NCI-H82 treated with DMSO at 0.1 percent for 48 hours (cell line): ENCODE results near the gene MTHFD1L.
"Not testable (repeated sequence)": the region's sequence is repeated elsewhere in the genome, so short reads cannot be mapped to it uniquely, and the experiment has no call there.

Source experiments
- DNase-seq: peaks from one replicate; lab custom pipeline; 2025; ENCODE audit not compliant: unreplicated experiment; lab: John Stamatoyannopoulos, UW

MTHFD1L gene

DNA sequence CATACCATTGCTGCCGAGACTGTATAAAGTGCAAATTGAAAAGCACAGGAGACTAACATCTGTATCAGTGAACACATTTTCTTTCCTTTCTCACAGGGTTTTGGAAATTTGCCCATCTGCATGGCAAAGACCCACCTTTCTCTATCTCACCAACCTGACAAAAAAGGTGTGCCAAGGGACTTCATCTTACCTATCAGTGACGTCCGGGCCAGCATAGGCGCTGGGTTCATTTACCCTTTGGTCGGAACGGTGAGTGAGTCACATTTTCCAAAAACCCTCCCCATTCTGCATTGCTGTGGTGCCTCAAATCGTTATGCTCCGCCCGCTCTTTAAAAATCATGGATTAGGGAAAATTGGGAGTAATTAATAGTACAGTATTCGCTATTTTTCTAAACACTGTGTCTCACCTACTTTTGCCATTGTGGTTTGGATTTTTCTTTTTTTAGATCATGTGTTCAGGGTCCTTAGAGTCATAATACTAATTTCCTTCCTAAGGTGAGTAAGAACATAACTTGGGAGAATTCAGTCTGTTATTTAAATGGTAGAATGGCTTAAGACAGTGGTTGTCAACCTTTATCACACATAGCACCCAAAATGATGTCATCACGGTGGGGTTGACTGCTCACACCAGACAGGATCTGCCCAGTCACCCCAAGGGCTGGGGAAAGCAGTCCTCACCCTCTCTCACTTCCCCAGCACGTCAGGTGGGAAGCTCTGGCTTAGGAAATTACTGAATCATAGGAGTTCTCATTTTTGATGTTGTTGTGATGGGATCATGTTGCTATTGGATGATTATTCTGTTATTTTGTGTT lies 171.6 kb downstream of the MTHFD1L start:
- no peak for DNase-seq

DNA sequence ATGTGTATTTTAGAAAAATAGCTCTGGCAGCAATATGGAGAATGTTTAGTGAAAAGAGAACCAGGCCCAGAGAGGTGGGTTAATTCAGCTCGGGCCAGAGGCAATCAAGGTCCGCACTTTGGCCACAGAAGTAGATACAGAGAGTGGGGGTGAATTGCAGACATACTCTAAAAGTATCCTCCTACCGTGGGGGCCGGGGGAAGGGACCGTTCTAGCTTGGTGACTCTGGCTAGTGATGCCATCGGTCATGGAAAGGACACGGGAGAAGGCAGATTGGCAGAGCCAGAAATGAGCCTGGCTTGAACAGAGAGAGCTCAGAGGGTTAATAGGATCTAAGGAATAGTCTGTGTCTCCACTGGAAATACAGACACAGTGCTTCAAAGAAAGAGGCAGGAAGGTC lies 173.1 kb downstream of the MTHFD1L start:
- no peak for DNase-seq

DNA sequence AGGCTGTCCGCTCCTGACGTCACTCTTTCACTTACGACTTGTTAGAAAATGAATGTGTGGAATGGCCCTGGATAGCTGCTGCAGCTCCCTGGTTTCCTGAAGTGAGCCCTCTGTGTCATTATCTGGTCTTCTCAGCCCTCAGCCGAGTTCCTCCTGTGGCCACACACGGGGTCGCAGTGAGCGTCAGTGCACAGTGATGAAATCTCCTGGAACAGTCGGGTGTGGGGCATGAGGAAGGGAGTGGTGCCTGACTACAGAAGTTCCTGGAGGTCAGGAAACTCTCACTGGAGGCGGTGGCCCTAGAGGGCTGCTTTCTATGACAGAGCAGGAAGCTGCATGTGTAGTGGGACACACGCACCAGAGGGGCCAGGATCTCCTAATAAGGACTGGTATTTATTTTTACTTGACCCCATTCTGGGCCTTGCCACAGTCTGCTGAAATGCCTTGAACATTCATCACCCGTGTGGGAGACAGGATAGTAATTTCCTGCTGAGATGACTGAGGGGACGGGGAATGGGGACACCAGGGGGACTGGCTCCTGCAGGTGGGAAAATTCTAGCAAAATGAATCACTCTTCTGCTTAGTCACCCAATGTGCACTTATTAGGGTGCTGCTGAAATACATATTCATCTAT lies 175.5 kb downstream of the MTHFD1L start:
- not testable (repeated sequence) for DNase-seq

DNA sequence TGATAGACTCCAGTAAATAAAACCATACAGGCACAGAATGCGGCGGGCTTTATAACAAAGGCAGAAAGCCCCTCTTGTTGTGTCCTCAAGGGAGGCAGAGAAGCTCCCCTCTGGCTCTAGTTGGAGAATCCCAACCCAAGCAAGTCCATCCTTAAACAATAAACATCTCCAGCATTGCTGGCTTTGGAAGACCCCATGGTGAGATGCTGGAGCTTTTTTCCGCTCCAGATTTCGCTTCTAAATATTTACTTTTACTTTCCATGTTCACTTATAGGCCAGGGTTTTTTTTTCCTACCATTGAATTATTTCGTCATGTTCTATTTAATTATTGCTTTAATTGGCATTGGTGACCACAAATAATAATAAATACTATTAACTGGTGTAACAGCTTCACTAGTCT lies 176.2 kb downstream of the MTHFD1L start:
- no peak for DNase-seq

DNA sequence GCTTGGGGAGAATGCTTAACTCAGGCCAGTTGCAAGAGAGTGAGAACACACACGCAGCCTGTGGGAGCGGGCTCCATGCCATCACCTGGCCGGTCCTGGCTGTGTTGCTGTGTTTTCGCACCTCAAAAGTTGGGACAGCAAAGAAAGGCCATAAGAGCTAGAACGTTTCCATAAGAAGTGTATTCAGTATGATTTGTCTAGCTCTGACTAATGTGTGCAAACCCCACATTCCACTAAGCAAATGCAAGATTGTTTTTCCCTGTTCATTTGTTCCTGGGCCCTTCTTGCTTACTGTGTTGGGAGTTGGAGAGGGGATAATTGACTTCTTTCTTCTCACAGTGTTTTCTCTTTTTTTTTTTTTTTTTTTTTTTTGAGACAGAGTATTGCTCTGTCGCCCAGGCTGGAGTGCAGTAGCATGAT lies 177.4 kb downstream of the MTHFD1L start:
- not testable (repeated sequence) for DNase-seq

DNA sequence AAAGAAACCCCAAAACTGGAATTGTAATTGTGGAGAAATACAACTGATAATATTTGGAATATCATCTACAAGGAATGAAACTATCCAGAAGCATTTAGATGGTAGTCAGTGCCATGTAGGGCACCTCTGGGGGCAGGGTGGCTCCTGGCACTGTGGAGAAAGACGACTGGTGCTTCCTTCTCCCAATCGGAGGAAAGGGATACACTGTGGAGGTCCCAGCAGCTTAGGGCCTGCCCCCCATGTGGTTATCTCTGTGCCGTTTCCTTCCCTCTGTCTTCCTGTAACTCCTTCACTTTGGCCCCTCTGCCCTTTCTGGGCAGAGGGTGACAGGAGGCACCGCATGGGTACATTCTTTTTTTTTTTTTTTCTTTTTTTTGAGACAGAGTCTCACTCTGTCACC lies 178.4 kb downstream of the MTHFD1L start:
- DNase-seq: no peak

DNA sequence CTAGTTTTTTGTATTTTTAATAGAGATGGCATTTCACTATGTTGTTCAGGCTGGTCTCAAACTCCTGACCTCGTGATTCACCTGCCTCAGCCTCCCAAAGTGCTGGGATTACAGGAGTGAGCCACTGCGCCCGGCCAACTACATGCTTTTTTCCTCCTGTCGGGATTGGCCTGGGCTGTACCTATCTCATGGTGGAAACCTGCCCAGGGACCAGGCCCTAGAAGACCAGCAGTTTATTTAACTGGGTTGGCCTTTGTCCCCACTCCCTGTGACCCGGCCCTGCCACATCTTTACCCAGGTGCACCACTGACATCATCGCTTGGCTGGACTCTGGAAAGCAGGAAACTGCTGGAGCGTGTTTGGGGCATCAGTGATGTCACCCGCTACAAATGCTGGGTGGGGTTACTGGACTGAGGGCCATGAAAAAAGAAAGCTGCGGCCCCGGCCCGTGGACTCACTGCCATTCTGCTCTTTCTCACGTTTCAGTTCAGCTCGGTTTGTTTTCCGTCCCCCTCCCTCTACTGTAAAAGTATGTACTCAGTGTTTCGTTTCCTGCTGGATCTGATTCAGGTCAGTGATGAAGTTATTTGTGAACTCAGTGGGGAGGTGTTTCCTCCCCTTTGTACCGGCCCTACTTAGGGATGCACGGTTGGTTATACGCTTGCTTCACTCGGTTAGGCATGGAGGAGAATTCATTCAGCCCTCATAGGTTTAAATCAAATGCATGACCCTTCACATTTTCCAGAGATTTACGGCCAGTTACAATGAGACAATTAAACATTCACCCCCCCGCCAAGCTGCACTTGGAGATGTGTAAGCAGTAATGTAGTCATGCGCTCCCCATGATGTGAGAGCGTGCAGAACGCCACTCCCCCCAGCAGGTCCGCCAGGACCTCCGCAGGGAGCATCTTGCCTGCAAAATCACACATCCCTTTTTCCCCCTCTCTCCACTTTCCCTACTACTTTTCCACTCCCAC lies 179.3 kb downstream of the MTHFD1L start:
- DNase-seq: no peak

DNA sequence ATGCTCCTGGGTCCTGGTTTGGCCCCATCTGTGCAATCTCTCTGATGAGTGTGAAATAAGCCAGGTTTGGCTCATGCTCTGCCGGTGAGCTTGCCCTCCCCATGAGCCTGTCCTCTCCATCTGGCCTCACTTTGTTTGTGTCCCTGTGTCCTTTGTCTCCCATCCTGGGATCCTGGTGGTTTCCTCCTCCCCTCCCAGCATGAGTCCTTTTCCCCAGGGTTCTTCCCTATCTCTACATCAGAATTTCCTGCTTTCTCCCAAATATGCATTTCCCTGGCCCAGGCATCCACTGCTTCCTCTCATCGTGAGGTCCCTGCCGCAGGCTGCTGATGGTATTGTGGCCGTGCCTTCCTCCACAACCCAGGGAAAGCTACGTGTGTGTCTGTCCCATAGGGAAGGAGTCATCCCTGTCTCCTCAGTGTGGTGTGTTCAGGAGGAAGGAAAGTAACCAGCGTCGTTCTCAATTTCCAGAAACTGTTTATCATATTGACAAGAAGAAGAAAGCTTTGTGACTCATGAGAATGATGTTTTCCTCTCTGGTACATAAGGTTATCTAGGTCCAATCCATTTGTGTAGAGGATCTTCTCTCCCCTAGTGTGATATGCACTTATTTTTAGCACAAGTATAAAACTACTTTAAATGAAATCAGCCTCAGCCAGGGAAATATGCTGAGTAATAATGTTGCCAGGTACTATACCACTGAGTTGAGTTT lies 180.2 kb downstream of the MTHFD1L start:
- DNase-seq: not testable (repeated sequence)

DNA sequence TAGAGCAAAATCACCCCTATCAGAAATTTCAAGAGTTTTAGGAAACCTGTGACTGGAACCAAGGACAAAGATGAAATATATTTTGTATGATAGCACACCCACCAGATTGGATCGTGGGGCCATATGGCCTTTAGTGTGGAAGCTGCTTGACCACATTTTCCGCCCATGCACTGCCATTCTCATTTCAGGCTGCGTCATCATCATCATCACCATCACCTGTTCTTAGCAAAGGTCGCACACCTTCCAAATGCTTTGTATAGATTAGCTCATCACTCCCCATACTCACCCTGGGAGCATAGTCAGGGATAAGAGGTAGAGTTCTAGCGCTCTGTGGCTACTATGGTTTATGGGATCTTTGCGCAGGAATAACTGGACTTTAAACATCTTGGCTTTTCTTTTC lies 185.7 kb downstream of the MTHFD1L start:
- no peak for DNase-seq

DNA sequence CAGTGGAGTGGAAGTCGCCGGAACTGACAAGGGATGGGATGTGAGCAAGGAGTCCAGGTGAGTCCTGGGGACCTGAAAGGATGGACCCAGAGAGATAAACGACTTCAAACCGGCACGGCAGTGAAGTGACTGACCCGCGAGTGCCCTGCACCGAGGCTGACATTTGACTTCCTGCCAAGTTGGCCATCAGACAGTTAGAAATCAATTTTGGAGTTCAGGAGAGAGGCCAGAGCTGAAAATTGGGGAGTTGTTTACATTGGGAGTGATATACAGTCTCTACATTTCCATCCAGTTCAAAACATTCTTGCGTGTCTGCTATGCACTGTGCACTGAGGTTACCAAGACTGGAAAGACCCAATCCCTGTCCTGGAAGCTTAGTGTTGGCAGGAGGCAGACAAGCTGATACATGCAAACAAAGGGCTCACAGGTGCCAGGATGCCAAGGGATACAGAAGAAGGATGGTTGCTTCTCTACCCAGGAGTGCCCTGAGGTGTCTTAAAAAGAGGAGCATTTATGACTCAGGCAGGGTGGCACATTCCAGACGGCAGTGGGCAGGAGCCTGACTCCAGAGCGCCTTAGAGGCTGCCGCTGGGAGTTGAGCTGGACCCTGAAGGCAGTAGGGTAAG lies 186.6 kb downstream of the MTHFD1L start:
- DNase-seq: no peak

DNA sequence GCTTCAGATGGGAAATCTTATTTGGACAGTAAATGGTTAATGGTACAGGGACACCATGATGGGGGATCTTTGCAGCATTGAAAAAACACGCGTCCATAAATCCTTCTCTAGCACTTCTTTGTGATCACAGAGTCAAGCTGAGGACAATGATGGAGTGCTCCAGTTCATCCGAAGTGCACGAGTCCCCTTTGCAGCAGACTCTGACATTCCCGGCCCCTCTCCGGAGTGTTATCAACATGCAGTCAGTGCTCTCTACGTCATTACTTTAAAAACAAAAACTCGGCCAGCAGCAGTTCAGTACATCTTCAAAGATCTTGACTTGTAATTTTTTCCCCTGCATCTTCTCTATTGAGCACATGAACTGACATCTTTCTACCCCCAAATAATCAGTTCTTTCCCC lies 188.8 kb downstream of the MTHFD1L start:
- DNase-seq: no peak

DNA sequence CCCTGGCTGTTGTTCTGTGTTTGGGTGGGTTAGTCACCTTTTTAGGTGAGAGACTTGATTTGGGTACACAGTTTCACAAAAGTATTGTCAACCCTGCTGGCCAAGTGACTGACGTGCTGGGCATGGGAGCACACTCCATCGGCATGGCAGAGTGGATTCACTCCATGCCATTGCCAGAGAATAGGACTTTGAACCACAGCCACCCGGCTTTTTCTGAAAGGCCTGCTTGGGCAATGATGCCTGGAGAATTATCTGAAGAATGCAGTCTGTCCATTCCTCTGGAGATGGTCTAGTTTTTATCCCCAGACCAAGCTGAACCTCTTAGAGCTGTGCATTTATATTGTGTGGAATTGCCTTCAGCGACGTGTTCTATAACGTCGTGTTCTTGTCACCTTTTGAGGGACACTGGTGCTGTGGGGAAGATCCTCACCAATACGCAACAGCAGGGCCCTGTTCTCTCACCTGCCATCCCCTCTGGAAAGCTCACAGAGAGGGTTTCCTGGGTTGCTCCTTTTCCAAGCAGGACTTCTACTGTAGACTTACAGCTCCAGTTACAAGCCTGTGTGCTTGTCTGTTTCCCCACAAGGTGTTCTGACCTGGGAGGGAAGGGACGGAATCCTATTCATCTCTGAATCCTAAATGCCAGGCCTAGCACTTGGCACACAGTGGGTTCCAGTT lies 190.9 kb downstream of the MTHFD1L start:
- DNase-seq: no peak

DNA sequence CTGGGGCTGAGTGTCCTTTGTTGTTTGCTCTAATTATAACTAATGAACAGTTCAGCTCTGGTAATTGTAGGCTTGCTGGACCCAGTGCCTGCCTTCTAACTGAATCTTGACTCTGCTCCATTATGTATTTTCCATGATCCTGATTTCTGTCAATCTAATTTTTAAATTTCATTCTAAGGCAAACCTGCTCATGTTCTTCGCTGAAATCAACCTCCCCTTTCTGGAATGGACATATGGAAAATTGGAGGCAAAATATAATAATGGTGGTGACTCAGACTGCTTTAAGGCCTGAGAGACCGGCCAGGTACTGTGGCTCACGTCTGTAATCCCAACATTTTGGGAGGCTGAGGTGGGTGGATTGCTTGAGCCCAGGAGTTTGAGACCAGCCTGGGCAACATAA lies 191.6 kb downstream of the MTHFD1L start:
- DNase-seq: no peak

DNA sequence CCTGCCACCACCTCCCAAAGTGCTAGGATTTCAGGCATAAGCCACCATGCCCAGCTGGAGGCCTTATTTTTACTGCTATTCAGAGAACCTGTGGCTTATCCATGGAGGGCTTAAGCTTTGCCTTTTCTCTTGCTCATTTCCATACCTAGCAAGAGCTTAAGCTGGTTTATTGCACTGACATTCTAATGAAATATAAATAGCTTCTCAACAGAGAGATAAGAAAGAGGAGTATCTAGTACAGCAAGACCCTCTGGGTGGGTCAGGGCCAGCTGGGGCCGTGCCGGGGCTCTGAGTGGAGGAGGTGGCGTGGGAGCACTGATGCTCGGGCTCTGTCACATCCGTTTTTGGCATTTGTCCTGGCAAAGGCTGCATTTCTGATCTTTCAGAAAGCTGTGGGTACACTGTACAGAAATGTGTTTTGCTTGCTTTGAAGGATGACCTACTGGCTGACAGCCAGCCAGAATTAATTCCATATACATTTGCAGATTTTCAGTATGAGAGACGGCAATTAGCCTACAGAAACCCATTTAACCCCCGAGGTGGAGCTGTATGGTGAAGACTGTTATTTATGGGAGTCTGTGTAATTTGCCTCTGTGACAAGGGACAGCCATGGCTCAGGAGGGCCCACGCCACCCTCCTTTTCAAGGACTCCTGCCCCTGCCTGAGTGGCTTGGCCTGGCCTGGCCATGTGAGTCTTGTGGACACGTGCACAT lies 192.7 kb downstream of the MTHFD1L start:
- no peak for DNase-seq

DNA sequence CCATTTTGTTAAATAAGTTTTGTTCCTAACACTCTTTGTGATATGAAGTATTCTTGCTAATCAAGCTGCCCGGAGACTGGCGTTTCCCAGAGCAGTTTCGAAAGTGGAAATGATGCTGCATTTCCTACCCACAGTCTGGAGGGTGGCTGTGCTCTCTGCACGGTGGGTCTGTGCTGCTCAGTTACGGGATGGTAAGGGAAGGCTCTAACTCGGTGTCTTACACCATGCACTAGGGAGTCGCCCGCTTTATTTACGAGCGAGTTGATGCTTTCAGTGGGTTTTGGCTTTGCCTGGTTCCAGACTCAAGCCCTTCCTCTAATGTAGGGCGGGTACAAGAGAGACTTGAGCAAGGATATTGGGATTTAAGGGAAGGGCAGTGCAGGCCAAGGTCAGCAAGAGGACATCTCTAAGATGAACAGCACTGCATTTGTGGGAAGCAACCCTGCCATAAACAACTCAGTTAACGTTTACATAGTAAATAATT lies 194.2 kb downstream of the MTHFD1L start:
- no peak for DNase-seq

DNA sequence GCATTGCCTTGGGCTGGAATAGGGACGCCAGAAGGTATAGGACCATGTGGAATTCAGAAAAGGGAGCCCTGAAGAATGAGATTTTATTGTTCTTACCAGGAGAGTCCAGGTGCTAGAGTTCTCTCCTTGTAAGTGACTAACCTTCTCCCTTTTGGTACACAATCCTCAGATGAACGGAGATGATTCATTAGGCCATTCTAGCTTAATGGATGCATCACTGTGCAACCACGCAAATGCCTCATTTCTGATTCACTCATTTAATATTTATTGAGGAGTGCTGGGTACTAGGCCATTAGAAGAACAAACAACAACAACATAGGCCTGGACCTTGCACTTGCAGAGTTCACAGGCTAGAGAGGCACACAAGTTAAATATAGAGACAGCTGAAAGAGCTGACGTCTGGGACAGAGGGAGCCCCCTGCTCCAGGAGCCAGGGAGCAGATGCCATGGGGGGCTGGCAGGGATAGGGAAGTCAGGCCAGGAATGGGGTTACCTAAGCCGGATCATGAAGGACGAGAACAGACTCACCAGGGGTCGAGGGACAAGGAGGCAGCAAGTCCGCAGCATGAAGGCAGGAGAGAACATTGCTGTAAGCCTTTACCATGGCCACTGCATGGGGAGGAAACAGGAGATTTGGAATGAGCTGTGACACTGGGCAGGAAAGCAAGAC lies 194.7 kb downstream of the MTHFD1L start:
- no peak for DNase-seq

DNA sequence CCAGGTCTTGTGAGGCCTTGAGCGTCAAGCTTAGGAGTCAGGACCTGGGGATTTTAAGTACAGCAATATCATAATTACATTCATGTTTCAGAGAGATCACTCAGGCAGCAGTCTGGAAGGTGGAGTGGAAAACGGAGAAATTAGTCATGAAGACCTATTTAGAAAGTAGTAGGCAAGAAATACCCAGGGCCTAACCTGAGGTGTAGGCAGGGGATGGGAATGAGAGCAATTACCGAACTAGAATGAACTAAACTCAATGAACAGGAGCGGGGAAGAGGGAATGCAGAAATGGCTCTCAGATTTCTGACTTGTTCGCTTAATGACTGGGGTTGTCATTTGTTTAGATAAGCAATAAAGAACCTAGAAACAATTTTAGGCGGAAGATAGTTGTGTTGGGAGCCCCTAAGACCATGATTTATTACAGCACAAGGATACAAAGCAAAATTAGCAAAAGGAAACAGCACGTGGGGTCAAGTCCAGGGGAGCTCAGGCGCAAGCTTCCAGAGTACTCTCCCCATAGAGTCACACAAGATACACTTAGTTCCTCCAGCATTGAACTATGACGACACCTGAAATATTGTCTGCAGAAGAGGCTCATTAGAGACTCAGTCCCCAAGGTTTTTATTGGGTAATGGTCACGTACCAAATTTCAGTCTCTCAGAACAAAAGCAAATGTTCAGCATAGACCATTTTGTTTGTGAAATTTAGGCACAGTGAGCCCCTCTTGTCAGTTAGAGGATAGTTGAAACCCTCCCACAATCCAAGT lies 195.4 kb downstream of the MTHFD1L start:
- no peak for DNase-seq

DNA sequence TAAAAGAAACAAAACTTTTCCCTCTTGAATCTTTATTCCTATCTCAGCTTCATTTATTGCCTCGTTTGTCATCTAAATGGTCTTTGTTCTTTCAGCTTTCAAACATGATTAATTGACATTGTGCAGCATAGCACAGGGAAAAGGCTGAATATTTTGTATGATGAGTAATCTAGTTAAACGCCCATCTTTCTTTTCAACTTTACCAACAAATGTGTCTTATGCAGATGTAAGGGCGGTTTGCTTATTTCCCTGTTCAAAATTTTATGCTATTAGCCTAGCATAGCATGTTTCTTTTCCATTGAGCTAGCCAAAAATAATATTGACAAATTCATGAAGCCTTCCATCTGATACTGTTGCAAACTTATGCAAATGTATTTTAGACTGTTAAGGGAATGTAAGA lies 197.8 kb downstream of the MTHFD1L start:
- DNase-seq: no peak
